ENCODE data around the gene TLCD2. TPM values are rescaled to one million over a fixed set of nuclear protein-coding genes. Genes with fewer than 3 reads are reported as not detected.

TLCD2 gene
- total and polyA plus RNA-seq, 9 of the 15 experiments (the other 6 are each of a cell fraction or from before 2014, with no cell fraction given) = 0.10 to 0.89 (median 0.58) TPM

DNA sequence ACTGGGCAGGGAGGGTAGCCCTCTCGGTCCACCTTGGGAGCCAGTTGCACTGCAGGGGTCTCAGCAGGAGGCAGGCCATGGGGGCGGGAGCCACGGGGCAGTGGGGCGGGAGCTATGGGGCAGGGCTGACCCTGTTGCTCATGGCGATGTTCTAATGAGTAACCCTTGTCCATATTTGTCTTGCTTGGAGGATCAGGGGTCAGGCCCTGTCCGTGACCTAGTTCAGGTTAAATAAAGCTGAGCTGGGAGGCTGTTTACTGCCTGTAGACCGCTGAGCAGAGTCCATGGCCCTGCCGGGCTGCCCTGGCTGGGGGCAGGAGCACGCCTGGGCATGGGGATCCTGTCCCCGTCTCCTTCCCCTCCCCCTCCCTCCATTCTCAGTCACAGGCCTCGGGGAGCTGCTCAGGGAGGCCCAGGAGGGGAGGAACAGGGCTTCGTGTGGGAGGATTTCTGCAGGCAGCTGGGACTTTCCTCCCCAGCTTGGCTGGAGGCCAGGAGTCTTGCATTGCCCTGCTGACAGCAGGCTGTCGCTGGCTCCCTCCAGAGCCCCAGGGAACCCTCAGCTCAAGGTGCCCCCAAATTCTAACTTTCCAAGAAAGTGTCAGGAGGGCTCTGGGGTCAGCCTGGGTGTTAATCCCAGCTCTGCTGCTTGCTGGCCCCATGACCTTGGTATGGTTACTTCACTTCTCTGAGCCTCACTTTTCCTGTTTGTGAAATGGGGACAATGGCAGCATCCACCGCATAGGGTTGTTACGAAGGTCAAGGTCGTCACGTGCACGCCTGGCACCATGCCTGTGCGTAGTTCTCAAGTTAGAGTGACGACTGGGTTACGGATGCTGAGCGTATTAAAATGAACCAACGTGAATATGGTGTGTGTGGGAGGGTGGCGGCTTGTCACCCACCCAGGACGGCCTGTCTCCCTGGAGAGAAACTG lies 26.4 kb upstream of the TLCD2 start (continued):
- TF ChIP-seq, protein P1, sequence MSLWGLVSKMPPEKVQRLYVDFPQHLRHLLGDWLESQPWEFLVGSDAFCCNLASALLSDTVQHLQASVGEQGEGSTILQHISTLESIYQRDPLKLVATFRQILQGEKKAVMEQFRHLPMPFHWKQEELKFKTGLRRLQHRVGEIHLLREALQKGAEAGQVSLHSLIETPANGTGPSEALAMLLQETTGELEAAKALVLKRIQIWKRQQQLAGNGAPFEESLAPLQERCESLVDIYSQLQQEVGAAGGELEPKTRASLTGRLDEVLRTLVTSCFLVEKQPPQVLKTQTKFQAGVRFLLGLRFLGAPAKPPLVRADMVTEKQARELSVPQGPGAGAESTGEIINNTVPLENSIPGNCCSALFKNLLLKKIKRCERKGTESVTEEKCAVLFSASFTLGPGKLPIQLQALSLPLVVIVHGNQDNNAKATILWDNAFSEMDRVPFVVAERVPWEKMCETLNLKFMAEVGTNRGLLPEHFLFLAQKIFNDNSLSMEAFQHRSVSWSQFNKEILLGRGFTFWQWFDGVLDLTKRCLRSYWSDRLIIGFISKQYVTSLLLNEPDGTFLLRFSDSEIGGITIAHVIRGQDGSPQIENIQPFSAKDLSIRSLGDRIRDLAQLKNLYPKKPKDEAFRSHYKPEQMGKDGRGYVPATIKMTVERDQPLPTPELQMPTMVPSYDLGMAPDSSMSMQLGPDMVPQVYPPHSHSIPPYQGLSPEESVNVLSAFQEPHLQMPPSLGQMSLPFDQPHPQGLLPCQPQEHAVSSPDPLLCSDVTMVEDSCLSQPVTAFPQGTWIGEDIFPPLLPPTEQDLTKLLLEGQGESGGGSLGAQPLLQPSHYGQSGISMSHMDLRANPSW (CRISPR knock-in tag; IDR thresholded peaks at IDR 0.05) = no peak
- TF ChIP-seq RFX7 (CRISPR knock-in tag; IDR thresholded peaks at IDR 0.05) (no peak), MEIS2 (IDR thresholded peaks at IDR 0.05; ENCODE audit: partially characterized antibody) (peak; percentile 41), RCOR1 (IDR thresholded peaks at IDR 0.05; ENCODE audit: borderline replicate concordance in 1 of 2, low read depth in 2 of 2, low read length in 2 of 2) (peak in 1 of 2 experiments; percentile 55; a peak in 1 of 4 replicates), JUND (IDR thresholded peaks at IDR 0.05; ENCODE audit: borderline replicate concordance, low read depth, low read length) (0 out of 2 replicates have a peak, but pooled peaks have one; percentile 10), JUND (tag; IDR thresholded peaks at IDR 0.05; ENCODE audit: borderline replicate concordance, low read depth, low read length) (no peak), ZNF766 (CRISPR knock-in tag; conservative IDR thresholded peaks at IDR 0.05) (0 out of 2 replicates have a peak, but pooled peaks have one; percentile 38), ZNF41 (CRISPR knock-in tag; conservative IDR thresholded peaks at IDR 0.05) (no peak), RNF2 (IDR thresholded peaks at IDR 0.05) (peak; percentile 67), ZNF551 (CRISPR knock-in tag; IDR thresholded peaks at IDR 0.05) (no peak), HDAC3 (IDR thresholded peaks at IDR 0.05; ENCODE audit: borderline replicate concordance, partially characterized antibody) (no peak), NR2C2 (CRISPR knock-in tag; IDR thresholded peaks at IDR 0.05) (peak; percentile 14; the same call in 1 of the 2 replicates), NR2C2 (tag; IDR thresholded peaks at IDR 0.05) (peak; percentile 70), MIER1 (IDR thresholded peaks at IDR 0.05; ENCODE audit: low read depth) (no peak), SMARCE1 (IDR thresholded peaks at IDR 0.05) (peak; percentile 44; the same call in 1 of the 2 replicates), ZNF232 (CRISPR knock-in tag; IDR thresholded peaks at IDR 0.05) (no peak), ZNF224 (CRISPR knock-in tag; IDR thresholded peaks at IDR 0.05) (no peak), EZH2 (IDR thresholded peaks at IDR 0.05; ENCODE audit: borderline replicate concordance, low read depth, low read length) (no peak)
- TF ChIP-seq, protein P2, sequence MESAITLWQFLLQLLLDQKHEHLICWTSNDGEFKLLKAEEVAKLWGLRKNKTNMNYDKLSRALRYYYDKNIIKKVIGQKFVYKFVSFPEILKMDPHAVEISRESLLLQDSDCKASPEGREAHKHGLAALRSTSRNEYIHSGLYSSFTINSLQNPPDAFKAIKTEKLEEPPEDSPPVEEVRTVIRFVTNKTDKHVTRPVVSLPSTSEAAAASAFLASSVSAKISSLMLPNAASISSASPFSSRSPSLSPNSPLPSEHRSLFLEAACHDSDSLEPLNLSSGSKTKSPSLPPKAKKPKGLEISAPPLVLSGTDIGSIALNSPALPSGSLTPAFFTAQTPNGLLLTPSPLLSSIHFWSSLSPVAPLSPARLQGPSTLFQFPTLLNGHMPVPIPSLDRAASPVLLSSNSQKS (CRISPR knock-in tag; IDR thresholded peaks at IDR 0.05) = no peak
- TF ChIP-seq, protein P3, sequence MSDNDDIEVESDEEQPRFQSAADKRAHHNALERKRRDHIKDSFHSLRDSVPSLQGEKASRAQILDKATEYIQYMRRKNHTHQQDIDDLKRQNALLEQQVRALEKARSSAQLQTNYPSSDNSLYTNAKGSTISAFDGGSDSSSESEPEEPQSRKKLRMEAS (CRISPR knock-in tag; IDR thresholded peaks at IDR 0.05) = no peak
- TF ChIP-seq, protein P4, sequence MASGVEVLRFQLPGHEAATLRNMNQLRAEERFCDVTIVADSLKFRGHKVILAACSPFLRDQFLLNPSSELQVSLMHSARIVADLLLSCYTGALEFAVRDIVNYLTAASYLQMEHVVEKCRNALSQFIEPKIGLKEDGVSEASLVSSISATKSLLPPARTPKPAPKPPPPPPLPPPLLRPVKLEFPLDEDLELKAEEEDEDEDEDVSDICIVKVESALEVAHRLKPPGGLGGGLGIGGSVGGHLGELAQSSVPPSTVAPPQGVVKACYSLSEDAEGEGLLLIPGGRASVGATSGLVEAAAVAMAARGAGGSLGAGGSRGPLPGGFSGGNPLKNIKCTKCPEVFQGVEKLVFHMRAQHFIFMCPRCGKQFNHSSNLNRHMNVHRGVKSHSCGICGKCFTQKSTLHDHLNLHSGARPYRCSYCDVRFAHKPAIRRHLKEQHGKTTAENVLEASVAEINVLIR (CRISPR knock-in tag; IDR thresholded peaks at IDR 0.05) = no peak
- TF ChIP-seq, protein P5, sequence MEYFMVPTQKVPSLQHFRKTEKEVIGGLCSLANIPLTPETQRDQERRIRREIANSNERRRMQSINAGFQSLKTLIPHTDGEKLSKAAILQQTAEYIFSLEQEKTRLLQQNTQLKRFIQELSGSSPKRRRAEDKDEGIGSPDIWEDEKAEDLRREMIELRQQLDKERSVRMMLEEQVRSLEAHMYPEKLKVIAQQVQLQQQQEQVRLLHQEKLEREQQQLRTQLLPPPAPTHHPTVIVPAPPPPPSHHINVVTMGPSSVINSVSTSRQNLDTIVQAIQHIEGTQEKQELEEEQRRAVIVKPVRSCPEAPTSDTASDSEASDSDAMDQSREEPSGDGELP (CRISPR knock-in tag; IDR thresholded peaks at IDR 0.05; ENCODE audit: borderline replicate concordance) = peak; percentile 96
